Measurements from ENCODE around the gene RGS16.
A peak's percentile ranks its signal among the peaks of the same experiment; 100 is the strongest.

The RGS16 gene

DNA sequence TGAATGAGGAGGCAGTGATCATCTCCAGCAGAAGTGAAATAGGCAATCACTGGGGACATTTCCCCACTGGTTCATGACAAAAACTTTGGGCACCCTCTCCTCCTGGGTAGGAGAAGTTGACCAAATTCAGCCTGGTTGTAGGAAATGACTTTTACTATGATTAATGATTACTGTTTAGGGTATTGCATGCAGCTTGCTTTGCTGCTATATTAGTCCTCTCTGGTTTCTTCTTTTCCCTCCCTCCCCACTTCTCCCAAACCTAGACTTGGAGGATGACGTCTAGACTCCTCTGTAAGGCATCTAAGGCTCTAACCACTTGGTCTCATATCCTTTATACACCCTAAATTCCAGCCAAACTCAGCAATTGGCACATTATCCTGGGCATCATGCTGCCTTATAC is 3.4 kb upstream of the RGS16 start:
- no peak for DNase-seq

DNA sequence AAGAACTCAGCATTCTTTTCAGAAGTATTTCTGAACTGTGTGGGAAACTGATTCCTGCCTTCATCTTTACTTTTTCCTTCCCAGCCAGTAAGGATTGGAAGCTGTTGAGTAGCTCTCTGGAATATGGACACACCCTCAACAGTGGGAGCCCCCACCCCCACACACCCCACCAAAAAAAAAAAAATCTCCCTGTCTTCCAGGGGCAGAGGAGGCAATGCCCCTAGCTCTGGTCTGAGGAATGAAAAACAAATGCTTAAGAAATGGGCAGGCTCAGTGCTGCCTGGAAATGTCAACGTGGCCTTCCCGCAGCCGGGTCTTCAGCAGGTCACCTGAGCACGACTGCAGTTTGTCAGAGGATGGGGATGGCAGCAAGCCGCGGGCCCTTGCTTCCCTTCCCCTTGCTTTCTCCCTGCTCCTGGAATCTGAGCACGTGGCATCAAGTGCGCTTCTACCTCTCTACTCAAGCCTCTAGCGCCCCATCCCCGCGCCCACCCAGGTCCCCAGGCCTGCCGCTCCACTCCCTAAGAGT is 479 bp downstream of the RGS16 start:
- DNase-seq: no peak

DNA sequence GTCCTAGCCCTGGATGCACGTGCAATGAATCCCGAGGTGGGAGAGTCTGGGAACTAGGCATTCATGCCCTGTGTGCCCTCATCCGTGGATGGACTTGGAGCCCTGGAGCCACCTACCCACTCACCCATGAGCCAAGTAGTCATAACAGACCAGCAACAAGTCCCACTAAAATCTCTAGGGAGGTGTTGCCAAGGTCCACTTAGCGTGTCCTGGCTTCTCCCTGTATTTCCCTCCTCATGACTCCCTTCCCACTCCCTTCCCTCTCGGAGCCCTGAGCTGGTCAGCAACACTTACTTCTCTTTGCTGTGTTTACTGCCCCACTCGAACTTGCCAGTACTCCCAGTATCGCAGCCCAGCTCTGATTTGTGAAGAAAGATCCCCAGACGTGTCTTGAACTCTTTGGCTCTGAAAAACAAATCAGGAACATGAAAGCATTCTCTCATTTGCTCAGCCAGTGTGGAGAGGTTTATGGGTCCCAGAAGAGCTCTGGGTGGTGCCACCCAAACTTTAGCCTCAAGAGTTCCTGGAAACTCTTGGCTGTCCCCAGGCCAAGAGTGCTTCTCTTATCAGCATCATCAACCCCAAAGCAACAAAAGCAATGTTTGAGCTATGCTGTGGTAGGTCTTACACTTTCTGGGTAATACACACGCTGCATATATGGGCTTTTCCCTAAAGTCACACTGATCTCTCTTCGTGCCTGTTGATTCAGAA is 1.1 kb downstream of the RGS16 start:
- no peak for DNase-seq

DNA sequence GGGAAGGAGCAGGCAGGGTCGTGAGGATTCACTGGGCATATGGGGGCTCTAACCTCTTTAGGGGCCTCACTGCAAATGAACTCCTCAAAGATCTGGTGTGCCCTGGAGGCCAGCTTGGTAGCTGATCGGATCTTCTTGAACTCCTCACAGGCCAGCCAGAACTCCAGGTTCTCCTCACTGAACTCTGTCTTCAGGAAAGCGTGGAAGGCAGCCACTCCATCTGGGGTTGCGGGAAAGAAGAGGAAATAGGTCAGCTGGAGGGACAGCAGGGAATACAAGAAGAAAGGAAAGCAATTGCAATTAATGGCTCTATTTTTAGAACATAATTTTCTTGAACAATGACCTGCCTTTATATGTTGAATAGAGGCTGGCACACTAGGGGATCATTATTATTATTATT is 2.3 kb downstream of the RGS16 start:
- no peak for DNase-seq

DNA sequence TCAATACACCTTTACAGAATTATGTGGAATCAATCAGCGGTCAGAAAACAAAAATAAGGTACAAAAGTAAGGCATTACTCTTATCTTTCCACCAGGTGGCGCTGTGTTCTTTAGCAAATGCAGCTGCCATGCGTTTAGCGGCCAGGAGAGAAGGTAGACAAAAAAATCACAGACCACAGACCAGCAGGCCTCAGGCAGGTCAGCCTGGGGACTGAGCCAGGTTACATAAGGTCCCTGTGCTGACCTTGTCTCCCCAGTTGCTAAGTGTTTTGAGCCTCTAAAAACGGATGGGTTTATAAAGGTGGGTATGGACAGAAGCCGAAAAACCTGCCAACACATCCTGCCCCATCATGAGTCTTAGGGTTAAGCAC is 2.8 kb downstream of the RGS16 start:
- peak; percentile 50 for DNase-seq

DNA sequence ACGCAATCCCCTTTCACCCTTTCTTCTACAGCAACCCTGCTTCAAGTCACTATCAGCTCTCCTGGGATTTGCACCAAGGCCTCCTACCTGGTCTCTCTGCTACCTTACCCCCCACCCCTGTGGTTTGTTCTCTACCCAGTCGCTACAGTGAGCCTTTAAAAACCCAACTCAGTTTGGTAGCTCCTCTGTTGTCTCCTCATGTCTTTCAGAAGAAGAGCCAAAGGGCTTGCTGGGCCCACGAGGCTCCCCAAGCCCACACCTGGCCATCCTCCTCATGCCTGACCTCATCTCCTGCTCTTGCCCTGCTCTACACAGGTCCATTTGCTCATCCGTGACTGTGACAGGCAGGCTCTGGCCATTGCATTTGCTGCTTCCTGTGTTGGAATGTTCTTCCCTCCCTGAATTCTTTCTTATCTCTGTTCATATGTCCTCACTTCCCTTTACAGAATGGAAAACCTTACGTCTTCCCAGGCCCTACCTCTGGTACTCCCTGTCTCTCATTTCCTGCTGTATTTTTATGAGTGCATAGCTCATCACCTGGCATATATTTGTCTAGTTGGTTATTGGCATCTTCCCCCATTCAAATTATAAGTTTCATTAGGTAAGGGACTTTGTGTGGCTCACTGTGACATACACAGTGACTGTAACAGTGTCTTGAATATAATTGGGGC is 3.3 kb downstream of the RGS16 start:
- no peak for DNase-seq

DNA sequence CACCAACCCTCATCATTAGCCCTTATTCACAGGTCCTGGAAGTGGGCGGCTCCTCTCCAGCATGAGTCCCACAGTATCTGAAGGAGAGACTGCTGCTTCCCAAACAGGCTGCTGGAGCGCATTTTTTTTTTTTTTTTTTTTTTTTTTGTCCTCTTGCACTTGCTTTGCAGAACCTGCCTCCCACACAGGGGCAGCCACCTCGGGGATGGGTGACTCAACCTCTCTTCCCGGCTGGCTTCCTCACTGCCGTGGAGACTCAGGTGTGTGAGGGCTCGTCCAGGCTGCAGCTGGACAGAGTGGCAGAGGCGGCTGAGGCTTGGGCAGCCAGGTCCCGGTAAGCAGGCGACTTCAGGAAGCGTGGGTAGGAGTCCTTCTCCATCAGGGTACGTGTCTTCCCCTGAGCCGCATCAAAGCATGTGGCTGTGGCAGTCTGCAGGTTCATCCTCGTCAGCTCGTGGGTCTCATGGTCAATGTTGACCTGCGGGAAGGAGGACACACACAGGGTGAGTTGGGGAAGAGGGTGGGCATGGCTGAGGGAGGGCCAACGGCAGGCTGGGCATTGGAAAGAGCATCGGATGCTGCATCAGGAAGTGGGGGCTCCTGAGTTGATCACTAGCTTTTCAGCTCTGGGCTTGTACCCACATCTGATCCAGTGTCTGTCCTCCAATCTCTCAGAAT is 4.0 kb downstream of the RGS16 start:
- DNase-seq: no peak

DNA sequence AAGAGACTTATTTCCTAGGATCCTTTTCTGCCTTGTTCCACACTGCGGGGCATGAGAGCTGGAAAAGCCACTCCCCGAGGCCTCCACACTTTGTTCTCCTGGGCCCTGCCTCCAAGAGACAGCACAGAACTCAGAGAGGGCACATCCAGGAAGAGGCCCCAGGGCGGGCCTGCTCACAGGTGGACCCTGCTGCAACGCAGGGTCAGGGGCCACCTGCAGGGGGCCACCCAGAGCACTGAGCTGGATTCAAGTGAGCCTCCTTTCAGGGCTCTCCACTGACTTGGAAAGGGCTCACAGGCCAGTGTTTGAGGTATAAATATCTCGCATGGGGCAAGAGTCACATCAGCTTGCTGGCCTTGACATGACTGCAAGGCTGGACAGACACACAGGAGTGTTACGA is 4.8 kb downstream of the RGS16 start:
- DNase-seq: peak; percentile 25

DNA sequence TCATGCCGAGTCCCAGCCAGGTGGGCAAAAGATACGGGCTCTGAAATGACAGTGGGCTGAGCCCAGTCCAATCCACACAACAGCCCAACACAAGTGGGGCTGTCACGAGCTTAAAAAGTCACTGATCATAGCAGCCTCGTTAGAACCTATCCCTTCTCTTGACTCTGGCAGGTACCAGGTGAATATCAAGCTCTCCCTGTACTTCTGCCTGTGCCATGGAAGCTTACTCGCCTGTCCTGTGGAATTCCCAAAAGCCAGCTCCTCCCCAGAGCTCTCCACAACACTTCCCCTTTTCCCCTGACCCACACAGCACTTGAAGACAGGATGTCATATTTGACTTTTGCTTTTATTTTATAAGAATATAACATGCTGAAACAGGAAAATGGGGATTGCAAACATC is 5.9 kb downstream of the RGS16 start:
- DNase-seq: no peak

DNA sequence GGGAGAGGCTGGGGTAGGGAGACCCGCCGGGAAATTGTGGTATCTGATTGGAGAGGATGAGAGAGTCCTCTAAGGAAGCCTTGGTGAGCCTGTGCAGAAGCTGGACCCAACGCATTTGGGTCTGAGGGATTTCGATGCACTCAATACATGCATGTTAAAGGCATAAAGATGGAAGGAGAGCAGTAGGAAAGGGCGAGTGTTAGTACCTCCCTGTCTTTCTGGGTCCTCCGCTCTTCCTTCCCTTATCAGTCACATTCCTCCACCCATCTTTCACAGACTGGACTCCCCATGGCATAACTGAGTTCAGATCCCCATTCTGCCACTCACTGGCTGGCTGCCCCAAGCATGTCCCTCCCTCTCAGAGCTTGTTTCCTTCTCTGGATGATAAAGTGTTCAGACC is 7.3 kb downstream of the RGS16 start:
- DNase-seq: no peak

DNA sequence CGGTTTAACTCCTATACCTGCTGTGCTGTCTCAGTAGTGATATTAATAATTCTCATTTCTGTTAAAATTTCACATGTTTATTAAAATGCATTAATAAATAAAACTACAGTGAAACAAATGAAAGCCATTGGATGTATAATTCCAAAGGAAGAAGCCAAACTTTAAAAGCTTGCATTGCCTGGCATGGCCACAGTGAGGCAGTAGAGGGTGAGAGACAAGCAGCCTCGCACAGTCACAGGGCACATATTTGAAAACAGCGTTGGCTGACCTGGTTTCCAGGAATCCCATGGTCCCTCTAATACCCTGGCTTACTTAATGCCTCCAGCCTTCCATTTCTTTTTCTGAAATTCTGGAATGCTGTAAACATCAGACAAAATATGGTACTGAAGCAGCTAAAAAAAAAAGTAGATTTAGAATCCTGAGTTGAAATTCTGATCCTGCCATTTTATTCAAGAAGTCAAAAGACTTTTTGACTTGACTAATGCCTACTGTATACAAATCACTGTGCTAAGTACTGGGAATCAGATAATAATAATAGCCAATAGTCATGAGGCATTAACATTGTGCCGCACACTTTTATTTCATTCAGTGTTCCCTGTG is 8.4 kb downstream of the RGS16 start:
- peak; percentile 66 for DNase-seq

DNA sequence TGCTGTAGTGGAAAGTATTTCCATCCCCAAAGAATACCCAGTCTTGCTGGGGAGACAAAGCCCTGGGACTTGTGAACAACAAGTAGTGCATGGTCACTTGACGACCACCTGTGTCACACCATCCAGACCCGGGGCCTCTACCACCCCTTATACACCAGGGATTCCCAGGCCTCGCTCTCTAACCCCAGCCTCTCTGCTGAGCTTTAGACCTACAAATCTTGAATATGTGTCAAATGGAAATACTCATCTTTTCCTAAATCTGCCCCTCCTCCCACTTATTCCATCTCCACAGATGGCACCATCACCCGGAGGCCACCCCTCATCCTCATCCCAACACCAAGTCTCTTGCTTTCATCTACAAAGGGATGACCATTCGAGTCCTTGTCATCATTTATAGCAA is 14.3 kb downstream of the RGS16 start:
- DNase-seq: no peak

DNA sequence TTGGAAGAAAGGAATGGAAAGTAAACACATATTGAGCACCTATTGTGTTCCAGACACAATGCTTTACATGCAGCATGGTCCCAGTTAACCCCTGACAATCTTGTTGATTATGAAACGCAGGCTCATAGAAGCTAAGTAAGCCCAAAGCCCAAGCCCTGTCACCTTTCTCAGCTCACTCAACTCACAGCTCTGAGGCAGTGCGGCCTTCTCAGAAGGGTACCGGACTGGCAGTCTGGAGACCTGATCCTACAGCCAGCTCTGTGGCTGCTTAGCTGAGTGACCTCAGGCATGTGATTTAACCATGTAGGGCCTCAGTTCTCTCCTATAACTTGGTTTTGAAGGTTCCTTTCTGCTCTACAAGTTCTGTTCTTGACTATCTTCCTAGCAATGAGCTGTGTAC is 14.7 kb downstream of the RGS16 start:
- no peak for DNase-seq

DNA sequence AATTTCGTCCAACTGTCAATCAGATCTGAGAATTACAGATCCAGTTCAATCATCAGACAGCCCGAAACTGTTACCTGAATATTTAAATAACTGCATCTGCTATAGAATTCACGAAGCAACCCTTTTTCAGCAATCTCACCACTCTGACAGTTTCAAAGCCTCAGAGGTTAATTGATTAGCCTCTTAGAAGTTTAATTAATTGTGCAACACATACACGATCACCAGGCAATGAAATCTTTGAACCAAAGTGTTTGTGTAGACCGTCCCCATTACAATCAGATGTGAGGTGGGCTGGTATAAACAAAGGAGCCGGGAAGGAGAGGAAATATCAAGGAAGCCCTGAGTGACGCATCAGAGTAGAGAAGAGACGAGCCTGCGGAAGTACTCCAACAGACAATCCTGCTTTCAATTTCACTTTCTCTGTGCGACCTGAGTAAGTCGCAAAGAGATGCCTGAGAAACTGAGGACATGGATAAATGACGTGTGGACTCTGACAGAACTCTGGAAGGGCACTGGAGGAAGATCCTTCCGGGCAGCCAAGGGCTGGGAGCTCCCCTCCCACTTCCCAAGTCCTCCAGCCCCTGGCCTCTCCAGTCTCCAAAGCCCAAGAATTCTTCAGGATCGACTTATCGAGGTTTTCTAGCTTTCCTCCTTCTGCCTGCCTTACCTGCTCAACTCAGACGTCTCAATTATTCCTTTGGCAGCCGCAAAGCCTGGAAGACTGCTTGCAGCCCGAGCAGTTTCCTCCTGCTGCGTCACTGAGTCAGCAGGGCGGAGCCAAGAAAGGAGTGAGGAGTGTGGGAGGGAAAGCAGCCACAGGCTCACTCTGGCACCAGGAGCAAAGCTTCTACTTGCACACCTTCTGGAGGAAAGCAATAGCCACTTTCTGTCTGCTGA is 15.4 kb downstream of the RGS16 start, which contains the start of gene RNASEL:
TSS of gene RNASEL (minus strand) at position 757 of the 897 bp plus-strand sequence. CDS start 2,450 bp downstream, outside the sequence.
- DNase-seq: peak; percentile 62

DNA sequence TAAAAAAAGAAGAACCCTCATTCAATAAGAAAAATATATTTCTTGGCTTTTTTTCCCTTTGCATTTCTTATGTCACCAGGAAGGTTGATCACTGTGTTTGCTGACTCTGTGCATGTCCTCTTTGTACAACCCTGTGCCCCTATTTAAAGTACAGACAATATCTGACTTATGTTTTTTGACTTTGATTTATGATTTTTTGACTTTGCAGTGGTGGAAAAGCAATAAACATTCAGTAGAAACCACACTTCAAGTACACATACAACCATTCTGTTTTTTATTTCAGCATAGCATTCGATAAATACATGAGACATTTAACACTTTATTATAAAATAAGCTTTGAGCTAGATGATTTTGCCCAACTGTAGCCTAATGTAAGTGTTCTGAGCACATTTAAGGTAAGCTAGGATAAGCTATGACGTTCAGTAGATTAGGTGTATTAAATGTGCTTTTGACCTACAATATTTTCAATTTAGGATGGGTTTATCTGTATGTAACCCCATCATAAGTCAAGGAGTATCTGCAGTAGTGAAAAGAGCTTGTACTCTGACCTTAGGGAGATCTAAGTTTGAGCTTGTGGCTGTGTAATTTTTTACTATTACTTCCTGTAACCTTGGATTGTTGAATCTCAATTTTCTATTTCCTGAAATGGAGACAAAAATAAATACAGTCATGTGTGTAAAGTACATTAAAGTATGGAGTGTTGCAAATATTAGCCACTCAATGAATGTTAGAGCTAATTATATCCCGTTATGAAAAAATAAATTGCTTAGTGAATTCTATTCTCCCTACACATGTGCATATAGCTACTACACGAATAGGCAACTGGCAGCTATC is 16.3 kb downstream of the RGS16 start:
- no peak for DNase-seq

DNA sequence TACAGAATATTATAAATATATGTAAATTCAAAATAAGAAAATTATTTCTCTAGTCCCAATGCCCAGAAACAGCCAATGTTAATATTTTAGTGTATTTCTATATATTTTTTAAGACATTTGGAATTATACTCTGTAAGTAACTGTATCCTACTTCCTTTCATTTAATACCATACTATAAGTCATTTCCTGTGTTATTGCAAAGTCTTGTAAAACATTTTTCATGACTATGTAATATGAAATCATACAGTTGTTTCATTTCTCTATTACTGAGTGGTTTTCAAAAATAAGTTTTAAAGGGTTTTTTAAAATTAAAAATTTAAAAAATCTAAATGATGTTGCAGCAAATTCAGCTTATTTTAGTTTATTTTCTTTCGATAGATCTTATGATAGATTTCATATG is 17.1 kb downstream of the RGS16 start:
- no peak for DNase-seq

DNA sequence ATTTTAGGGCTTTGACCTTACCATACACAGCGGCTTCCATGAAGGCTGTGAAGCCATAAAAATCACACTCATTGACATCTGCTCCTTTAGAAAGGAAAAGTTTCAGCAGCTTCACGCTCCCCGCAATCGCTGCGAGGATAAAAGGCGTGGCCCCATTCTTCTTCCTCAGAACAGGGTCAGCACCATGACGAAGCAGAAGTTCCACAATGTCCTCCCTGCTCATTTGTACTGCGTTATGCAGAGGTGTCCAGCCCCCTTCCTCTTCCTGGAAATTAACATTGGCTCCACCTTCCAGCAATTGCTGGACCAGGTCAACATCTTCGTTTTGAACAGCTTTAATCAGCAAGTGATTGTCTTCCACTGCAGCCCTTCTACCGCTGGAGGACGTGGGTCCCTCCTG is 17.8 kb downstream of the RGS16 start:
- DNase-seq: no peak

DNA sequence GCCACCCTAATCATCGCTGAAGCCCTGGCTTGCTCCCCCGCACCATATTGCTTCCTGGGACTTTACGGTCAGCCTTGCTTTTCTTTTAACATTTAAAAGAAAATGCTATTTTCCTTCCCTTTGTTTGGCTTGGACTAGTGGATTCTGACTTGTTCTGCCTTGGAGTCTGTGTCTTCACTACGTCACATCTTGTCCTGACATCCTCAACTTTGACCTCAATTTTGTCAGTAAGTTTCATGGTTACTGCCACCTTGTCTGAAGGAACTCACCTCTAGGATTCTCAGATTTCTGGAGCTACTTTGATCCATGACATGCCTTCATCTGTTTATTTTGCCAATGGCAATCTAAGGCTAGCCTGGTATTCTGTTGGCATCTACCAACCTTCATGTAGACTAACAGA is 19.4 kb downstream of the RGS16 start:
- no peak for DNase-seq

DNA sequence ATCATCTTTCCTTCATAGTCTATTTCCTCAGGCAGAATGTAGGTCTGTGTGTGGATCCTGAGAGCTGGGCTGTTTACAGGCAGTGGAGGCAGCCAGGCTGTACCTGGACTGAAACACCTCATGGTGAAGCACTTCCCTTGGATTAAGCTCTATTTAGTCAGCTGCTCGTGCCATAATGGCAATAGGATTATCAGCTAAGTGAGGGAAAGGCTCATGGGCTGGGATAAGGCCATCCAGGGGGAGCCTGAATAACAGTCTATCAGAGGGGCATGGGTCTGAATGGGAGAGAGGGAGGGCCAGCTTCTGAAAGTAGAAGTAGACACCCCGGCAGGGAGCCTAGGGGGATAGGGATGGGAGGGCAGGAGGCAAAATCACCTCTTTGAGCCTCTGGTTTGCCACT is 23.5 kb downstream of the RGS16 start:
- DNase-seq: no peak

DNA sequence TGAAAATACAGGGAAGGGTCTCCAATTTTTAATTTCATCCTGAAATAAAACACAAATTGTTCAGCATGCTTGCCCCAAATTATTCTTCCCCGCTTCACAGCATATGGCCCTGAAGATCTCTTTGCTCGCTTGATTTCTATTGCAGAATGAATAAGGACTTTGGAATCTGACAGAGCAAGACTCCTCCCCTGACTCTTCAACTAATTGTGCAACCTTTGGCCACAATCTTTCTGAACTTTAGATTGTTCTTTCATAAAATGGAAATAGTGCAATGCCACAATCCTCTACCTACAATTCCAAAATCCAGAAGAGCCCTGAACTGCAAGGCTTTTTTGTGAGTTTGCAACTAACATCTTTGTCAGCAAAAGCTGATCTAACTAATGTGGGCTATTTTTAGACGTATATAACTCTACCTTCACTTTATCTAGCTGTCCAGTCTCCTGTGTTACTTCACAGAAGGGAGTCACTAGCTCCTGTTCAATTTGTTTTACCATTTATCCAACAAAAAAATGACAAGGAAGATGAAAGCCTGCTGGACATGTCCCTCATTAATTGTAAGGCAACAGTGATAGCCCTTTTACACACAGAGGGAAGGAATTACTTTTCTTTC is 28.5 kb downstream of the RGS16 start:
- DNase-seq: no peak

DNA sequence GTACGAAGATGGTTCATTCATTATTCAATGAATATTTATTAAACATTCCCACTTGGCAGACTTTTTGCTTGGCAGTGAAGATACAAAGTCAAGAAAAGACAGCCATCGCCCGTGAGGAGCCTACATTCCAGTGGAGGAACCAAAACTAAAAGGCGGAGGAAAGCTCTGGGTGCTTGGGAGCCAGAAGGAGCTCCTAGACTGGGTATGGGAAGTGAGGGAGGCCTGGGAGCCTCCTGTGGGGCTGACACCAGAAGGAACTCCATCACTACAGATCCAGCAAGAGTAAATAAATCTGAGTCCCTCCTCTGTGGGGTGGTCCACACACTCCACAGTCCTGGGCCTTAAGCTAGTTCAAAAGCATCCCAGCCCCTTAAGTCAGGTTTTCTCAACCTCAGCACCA is 30.0 kb downstream of the RGS16 start:
- DNase-seq: no peak
